Stimulated activated CD8-positive, alpha-beta memory T cell treated with anti-CD3 and anti-CD28 coated beads, Interleukin-7, amount 100 ng/mL, for 48 hours (primary cell): Measurements from ENCODE around the gene NUPR2.
"Not testable (repeated sequence)": the region's sequence is repeated elsewhere in the genome, so short reads cannot be mapped to it uniquely, and the experiment has no call there.

Source experiments
- DNase-seq, 2 donors: peaks; one replicate each; pipeline ENCODE4 v3.0.0-alpha.2; 2020; ENCODE audit warnings: low read depth in 1 of 2; ENCODE audit errors: extremely low read depth in 1 of 2

The NUPR2 gene

GRCh38 chr7:56115852-56116538 is at the start of gene NUPR2:
Gene NUPR2, minus strand, starts transcription at chr7:56116417. Its CDS starts 103 bp downstream, at chr7:56116314.
- no peak for DNase-seq

GRCh38 chr7:56157238-56157790 is 41.1 kb upstream of the NUPR2 start:
- no peak for DNase-seq

GRCh38 chr7:56131062-56131461 is 14.8 kb upstream of the NUPR2 start:
- not testable (repeated sequence) for DNase-seq

- no peak for DNase-seq
These were observed 11.2 kb upstream of the NUPR2 start for GRCh38 chr7:56127241-56127975.

GRCh38 chr7:56125831-56126230 is 9.6 kb upstream of the NUPR2 start:
- DNase-seq: no peak

- DNase-seq: no peak
These were observed 8.8 kb upstream of the NUPR2 start for GRCh38 chr7:56124981-56125380.

GRCh38 chr7:56121440-56121839 is 5.2 kb upstream of the NUPR2 start:
- no peak for DNase-seq

- DNase-seq: not testable (repeated sequence)
These were observed 4.0 kb downstream of the NUPR2 start for GRCh38 chr7:56112244-56112643.

- DNase-seq: no peak
These were observed 5.6 kb downstream of the NUPR2 start for GRCh38 chr7:56110611-56111010.

GRCh38 chr7:56107954-56108258 is 8.3 kb downstream of the NUPR2 start:
- DNase-seq: no peak

GRCh38 chr7:56106108-56107073 is 9.8 kb downstream of the NUPR2 start, which contains the start of gene CHCHD2:
Gene CHCHD2, minus strand, starts transcription at chr7:56106476. Its CDS starts 63 bp downstream, at chr7:56106413.
- DNase-seq: peak; percentile 86 to 94

GRCh38 chr7:56105508-56105907 is 10.7 kb downstream of the NUPR2 start:
- DNase-seq: no peak

GRCh38 chr7:56104138-56104537 is 12.1 kb downstream of the NUPR2 start:
- DNase-seq: not testable (repeated sequence)

- no peak for DNase-seq
These were observed 16.6 kb downstream of the NUPR2 start for GRCh38 chr7:56099653-56100052.

- DNase-seq: not testable (repeated sequence)
These were observed 17.8 kb downstream of the NUPR2 start for GRCh38 chr7:56098187-56099008.

- DNase-seq: no peak
These were observed 18.5 kb downstream of the NUPR2 start for GRCh38 chr7:56097700-56098099.

GRCh38 chr7:56092789-56093531 is 23.3 kb downstream of the NUPR2 start, which contains the start of gene PHKG1:
Gene PHKG1, minus strand, starts transcription at chr7:56092952. Its CDS starts 4,011 bp downstream, at chr7:56088941.
- DNase-seq: no peak

GRCh38 chr7:56092388-56092787 is 23.8 kb downstream of the NUPR2 start:
- not testable (repeated sequence) for DNase-seq

GRCh38 chr7:56091591-56091990 is 24.6 kb downstream of the NUPR2 start:
- no peak for DNase-seq
